Stimulated activated CD8-positive, alpha-beta memory T cell treated with anti-CD3 and anti-CD28 coated beads, Interleukin-7, amount 100 ng/mL, for 4 hours (primary cell): ENCODE results near the gene THG1L.
A peak's percentile ranks its signal among the peaks of the same experiment; 100 is the strongest.
"Not testable (repeated sequence)": the region's sequence is repeated elsewhere in the genome, so short reads cannot be mapped to it uniquely, and the experiment has no call there.

Experiments used
- DNase-seq, 2 donors: peaks; one replicate each; pipeline ENCODE4 v3.0.0-alpha.2; 2020; ENCODE audit warnings: low read depth in 2 of 2

THG1L gene

DNA sequence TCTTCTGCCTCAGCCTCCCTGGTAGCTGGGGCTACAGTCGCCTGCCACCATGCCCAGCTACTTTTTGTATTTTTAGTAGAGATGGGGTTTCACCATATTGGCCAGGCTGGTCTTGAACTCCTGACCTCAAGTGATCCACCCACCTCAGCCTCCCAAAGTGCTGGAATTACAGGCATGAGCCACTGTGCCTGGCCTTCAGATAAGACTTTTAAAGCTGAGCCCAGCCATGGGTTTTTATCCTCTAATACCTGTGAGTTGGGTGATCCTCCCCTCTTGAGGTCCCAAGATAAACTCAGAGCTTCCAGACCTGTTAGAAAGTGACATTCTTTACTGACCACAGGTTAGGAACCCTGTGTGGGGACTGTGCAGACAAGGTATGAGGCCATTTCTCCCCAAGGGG lies 3.4 kb upstream of the THG1L start:
- not testable (repeated sequence) for DNase-seq

DNA sequence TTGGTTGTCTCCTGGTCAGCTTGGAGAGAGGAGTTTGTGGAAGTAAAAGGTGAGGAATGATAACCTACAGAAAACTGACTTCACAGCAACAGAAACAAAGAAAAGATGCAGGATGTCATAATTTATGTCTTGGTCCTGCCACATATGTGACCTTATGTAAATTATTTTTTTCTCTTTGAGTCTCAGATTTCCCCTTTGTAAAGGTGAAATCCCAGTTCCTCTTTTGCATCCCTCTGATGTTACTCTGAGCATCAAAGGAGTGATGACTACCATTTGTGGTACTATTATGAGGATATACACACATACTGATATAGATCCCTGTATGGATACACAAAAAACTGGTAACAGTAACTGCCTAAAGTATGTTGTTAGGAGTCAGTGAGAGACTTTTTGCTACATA lies 1.4 kb upstream of the THG1L start:
- no peak for DNase-seq

DNA sequence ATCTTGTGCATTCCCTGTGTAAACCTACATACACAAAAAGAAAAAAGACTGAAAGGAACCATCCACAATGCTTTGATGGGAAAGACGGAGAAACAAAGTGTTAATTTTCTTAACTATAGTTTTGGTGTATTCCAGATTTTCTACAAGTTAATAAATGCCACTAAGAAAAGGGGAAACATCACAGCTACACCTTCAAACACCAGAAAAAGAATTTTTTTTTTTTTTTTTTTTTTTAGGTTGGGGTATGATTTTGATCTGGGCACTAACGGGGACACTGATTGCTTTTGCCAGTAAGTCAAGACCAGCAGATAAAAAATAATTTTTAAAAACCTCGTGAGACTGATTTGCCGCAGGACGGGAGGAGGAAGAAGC lies 334 bp upstream of the THG1L start:
- DNase-seq = no peak

DNA sequence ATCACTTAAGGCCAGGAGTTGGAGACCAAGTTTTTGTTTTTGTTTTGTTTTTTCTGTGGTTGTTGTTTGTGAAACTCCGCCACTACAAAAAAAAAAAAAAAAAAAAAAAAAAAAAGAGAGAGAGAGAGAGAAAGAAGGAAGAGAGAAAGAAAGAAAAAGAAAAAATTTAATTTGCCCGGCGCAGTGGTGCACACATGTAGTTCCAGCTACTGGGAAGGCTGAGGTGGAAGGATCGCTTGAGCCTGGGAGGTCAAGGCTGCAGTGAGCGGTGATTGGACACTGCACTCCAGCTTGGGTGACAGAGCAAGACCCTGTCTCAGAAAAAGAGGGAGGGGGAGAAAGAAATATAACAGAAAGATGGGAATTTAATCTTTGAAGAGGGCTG lies 902 bp downstream of the THG1L start:
- no peak for DNase-seq

DNA sequence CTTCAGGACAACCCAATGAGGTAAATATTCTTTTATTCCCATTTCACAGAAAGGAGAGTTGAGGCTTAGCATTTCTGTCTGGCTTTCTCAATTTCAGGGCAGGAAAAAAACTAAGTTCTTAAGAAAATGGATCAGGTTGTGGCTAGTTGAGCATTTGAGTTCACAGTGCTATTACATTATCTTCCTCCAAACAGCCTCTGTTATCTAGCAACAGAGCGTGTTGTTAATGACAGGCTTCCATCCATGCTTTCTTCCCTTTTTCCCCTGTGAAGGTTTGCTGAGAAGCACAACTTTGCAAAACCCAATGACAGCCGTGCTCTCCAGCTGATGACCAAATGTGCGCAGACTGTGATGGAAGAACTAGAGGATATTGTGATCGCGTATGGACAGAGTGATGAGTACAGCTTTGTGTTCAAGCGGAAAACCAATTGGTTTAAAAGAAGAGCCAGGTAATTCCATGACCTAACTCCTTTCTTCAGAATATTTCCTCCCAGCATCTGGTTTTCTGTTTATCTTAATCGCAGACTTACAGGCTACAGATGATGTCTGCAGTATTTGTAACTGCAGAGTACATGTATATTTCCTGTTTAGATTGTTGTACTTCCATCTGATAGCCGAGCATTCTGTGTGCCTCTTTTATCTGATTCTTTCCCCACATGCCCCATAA lies 1.5 kb downstream of the THG1L start:
- DNase-seq = no peak

DNA sequence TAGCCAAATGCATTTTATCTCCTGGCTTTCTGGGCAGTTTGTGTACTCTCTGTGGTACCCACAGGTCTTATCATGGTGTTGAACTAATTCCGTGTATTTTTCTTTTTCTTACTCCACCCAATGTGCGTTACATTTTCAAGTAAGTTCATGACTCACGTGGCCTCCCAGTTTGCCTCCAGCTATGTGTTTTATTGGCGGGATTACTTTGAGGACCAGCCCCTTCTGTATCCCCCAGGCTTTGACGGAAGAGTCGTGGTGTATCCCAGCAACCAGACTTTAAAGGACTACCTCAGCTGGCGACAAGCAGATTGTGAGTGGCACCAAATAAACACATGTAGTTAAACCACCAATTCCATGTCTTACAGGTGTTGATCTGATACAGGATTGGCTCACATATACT lies 3.2 kb downstream of the THG1L start:
- no peak for DNase-seq

DNA sequence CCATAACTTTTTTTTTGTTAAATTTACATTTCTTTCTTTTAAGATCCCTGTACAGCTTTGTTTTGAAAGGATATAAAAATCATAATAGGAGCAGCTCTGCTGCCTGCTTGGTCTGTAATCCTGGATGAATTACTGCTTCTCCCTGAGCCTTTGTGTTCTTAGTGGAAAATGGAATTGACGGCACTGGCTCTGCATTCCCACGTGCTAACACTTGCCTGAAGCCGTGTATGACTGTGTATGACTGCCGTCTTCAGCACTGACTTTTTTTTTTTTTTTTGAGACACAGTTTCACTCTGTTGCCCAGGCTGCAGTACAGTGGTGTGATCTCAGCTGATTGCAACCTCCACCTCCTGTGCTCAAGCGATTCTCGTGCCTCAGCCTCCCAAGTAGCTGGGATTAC lies 4.8 kb downstream of the THG1L start:
- no peak for DNase-seq

DNA sequence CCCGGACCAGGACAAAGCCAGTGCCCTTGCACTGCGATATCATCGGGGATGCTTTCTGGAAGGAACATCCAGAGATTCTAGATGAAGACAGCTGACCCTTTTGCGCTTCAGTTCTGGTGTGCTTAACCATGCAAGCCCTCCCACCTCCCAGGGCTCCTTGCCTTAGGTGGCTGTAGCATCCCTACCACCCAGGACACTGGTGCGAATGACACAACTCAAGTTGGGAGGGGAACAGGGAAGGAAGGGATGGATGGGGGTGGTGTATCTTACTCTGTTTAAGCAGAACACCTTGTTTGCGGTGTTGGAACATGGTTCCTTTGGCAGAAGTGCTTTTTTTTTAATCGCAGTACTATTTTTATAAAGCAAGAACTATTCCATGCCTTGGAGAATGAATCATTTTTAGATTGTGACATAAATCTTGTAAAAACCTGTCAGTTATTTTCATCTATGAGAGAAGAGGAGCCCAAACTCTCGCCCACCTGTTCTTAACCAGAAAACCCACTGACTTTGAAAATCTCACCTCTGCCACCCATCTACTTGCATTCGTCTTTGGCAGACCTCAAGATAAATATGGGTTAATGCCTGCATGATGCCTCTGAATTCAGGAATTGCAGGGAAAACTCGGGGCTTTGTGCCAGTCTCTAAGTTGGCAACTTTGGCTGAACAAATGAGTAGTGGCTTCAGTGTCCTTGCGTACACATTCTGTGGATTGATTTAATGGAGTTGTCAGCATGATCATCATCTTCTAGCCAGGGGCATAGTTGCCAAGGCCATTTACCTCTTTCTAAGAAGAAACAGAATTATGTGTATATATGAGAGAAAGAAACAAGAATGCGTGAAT lies 8.4 kb downstream of the THG1L start:
- no peak for DNase-seq

DNA sequence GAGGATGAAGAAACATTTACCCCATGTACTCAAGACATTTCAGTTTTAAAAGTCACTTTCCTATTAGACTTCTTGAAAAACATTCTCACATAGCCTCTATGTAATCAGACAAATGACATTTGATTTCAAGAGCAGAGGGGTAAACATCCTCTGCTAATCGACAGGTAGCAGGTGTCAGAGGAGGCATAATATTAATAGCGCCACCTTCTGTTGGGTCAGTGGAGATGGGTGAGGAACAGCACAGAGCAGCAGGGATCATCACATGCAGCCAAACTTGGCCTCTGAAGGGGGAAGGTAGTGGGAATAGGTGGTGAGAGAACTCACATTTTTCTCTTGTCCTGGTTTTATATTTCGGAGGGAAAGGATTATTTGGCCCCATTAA lies 9.0 kb downstream of the THG1L start:
- no peak for DNase-seq

DNA sequence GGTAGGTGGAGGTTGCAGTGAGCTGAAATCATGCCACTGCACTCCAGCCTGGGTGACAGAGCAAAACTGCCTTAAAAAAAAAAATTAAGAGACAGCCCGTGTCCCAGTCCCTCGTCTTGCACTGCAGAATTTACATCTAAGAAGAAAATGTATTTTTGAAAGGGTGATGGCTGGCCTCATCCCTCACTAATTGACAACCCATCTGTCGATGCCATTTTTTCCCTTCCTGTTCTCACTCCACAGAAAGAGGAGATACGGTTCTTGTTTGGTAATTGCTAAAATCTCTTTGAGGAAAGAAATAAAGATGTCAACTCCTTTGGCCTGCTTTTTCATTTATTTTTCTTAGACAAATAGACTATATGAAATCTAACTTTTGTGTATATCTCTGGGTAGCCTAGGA lies 9.9 kb downstream of the THG1L start:
- no peak for DNase-seq

DNA sequence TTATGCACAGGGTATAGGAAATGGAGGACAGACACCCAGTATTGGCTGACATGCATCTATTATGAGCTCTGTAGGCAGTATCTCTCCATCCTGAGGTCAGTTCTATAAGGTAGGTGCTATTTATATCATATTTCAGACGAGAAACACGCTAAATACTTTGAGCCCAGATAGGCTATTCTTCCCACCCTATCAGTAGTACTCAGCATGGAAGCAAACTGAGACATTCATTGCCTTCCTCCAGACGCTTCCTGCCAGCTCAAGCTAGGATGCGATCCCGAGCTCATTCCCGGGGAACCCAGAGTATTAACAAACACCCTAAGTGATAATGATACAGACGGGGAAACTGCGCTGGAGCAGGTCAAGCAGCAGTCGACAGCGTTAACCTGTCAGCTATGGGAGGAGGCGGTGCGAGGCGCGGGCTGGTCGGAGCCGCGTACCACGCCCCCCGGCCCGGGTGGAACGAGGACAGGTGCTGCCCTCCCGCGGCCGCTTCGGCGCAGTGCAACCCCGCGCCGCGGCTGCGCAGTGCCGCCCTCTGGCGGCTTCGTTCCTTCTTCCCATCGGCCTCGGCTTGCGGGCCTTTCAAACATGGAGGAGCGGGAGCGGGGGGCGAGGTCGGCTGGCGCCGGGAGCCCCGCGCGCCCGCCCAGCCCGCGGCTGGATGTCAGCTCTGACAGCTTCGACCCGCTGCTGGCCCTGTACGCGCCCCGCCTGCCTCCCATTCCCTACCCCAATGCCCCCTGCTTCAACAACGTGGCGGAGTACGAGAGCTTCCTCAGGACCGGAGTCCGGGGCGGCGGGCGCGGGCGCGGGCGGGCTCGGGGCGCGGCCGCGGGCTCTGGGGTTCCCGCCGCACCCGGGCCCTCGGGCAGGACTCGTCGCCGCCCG lies 12.2 kb downstream of the THG1L start, which contains the start of gene LSM11:
TSS of gene LSM11 (plus strand) at position 550 of the 888 bp plus-strand sequence. CDS start at position 589, 39 bp downstream.
- DNase-seq = peak; percentile 77 to 86

DNA sequence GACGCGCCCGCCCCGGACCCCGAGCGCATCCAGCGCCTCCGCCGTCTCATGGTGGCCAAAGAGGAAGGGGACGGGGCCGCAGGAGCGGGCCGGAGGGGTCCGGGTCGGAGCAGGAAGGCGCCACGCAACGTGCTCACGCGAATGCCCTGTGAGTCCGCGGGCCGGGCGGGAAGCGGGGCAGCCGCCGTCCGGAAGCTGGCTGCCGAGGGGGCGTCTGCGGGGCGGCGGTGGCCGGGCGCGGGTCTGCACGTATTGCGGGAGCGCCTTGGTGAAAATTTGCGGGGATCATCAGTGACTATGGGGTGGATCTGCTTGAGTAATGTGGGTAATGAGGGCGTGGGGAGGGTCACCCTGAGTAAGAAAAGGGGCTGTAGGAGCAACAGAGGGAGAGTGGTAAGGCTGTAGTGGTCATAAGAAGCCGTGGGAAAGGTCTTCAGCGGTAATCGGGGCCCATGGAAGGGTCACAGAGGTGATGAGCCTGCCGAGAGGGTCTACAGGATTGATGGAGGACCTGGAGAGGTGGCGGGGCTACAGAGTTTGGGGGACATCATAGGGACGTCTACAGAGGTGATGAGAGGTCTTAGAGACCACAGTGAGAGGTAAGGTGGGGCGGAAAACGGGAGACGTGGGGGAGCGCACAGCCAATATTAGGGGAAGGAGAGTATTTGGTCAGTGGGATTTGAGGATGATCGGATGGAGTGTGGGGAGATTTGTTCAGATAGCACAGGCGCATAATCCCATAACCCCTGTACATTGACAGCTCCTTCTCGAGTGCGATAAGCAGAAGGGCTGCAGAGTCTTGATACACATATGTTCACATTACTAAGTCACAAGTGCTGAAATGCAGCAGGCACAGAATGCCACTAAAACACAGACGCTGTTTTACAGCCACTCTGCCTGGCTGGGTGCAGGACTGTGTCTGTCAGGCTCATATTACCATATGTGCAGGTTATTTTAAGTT lies 13.1 kb downstream of the THG1L start:
- peak in 1 of 2 donors; percentile 10 for DNase-seq

DNA sequence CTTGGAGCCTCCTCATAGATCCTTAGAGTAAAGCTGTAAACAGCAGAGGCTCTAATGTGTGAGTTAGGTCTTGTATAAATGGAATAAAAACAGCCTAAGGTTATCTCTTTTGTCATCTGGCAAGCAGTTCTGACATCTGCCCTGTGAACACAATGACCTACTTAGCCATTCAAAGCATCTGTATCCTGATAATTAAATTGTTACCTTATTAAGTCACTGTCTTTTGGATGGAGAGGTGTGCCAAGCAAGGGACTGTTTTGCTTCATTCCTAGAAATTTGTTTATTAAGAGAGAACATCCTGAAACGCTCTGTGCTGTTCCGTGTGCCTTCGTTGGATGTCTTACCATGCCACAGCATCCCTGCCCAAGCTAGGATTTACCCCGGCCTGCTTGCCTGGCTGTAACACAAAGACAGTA lies 13.8 kb downstream of the THG1L start:
- DNase-seq = no peak

DNA sequence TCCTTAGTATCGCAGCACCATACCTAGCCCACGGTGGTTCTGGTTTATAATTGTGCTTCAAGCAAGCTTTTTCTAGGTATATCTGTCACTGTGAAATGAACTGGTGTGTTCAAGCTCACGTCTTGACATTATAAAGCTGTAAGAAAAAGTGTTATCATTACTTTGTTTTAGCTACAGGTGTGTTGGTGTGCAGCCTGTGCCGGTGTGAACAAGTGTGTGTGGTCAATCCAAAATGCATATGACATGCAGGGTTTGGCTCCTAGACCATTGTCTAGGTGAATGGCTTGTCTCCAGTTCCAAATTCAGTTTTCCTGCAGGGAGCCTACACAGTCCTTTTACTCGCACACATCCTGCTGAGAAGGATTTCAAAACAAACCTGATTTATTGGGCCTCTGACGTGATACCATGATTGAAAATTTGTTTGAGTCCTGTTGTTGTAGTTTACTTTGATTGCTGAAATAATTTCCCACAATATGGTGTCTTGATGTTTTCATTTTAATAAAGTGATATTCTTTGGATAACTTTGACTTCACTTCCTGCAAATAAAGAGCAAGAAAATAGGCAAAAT lies 16.0 kb downstream of the THG1L start:
- no peak for DNase-seq

DNA sequence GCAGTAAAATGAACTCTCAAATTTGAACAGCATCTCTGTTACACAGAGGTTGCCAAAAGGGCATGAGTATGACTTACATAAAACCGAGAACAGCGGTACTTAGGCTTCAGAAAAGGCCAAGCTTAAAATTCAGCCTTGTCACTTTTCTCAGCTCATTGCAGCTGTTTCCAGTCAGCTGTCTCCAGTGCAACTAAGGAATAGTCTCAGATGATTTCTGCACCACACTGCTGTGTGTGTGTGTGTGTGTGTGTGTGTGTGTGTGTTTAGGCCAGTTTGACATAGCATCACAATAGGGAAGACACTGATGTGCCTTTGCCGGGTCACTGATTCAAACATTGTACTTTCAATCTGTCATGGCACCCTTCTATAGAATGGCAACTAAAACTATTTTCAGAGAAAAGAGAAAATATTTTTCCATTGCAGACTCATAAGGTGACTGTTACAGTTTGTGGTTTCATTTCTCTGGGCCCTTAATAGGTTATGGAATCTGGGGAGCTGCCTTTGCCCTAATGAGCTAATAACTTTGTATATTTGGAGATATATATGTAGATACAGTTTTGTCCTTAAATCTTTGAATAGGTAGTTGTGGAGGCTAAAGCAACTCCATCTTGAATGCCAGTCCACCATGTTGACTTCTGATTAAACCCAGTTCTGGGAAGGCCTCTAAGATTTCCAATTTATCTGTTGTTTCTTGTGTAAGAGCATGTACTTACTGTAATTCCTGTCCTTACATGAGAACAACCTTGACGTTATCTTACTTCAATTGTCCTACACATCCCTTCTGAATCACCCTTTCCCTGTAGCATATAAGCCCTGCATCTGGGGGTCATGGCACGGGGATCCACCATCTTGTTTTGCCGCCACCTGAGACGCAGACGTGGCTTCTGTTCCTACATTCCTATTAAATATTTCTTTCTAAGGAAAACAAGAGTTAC lies 16.8 kb downstream of the THG1L start:
- DNase-seq = no peak

DNA sequence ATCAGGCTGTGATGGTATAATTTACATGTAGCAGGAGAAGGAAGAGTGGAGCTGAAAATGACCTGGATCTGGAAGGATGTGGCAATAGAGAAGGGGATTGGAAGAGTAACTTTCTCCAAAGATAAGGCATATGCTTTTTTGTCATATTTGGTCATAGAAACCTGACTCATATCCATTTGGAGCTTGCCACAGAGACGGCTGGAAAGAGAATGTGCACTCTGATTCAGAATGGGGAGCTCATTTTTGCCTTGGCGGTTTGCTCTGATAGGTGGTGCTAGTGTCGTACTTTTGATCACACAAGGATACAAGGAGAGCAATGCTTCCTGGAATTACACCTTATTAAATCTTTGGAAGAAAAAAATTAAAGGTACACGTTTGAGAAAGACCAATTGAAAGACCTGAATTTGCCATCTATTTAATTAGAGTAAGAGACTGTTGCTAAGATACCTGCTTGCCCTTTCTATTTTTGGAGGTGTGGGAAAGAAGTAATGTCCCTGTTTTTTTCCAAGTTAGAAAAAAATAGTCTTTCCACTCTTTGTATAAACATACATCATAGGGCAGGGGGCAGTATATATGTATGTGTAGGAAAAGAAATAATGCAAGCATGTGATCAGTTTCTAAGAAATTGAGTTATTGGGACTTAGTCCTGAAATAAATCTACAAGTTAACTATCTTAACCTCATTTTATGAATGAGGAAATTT lies 17.7 kb downstream of the THG1L start:
- DNase-seq = no peak

DNA sequence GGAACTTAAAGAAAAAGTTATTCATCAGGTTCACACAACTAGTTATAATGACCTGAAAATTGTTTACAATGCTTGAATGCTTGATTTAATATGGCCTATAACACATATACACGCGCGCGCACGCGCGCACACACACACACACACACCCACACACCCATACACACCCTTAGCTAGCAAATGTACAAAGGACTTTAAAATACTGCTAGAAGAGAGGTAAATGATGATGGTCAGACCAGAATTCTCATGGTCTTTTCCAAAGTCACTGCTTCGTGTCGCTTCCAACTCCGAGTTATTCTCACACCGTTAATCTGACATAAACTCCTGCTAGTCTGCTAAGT lies 18.2 kb downstream of the THG1L start:
- DNase-seq = no peak

DNA sequence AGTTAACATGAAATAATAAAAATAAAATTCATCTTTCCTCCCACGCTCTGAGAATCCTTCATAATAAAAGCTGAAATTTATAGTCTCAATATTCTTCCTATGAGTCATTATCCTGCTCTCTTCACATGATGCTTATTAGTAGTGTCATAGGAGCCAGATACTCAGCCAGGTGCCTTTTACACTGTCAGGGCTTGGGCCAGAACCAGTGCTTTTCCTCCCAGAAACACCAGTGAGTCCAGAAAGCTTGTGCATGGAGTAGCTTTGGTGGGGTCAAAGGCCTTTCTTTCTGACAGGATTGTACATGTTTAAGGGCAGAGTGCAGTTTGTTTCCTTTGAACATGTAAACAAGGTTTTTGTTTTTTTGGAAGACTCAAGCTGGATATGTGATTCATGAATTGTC lies 19.1 kb downstream of the THG1L start:
- DNase-seq = no peak

DNA sequence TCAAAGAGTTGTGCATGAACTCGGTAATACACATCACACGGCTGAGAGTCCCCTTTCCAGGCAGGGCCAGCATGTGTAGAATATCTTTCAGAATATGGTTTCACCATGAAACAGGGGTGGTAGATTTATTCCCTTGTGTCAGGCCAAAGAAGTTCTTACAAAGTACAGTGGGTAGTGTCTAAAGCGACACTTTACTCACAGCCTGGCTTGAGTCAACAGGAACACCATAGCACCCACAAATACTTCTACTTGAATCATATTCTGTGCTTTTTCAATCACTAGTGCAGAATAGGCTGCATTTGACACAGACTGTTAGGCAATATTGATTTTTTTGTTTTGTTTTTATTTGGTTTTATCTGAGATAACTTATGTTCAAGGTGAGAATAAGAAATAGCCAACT lies 24.9 kb downstream of the THG1L start:
- no peak for DNase-seq
